ENCODE results near the gene VAMP8. TPM values are rescaled to one million over a fixed set of nuclear protein-coding genes. Genes with fewer than 3 reads are reported as not detected.
"Not testable (repeated sequence)": the region's sequence is repeated elsewhere in the genome, so short reads cannot be mapped to it uniquely, and the experiment has no call there.

Gene VAMP8
- total RNA-seq, 6 experiments from 2014 or later = 0.31 to 0.46 (median 0.35) TPM; not detected in 2

DNA sequence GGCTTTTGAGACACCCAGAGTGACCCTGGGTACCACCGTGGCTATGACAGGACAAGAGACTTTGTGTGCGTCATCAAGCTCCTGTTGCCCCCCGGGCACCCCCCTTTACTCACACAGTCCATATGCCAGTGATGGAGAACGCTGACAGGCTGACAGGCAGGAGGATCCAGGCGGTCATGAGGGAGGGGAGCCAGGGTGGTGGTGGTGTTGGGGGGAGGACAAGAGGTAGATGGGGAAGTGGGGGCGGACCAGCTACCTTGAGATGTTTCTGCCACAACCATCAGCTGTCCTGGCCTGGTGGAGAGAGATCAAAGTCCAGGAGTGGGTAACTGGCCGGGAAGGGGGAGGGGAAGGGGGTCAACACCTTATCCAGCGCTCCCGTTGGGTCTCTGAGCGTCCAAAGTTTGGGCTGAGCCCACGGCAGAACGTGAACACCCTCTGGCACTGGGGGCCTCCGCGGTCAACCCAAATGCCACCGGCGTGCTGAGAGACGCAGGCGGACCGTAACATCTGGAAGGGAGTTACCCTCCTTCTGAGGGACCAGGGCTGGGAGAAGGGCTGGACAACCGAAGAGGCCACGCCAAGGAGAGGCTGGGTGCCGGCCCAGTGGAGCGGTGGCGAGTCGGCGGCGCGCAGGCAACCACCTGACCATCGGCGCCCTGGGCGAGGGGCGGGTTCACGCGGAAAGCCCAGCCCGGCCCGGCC, 24.5 kb downstream of the VAMP8 start:
- Mint-ChIP-seq H3K4me1 (ENCODE audit: low read depth) (peaks cover 50% of the 10 kb centered on the region), H3K9me3 (no peaks in the 10 kb centered on the region), H3K36me3 (ENCODE audit: low read depth) (0 out of 2 replicates have a peak, but pooled peaks cover 2% of the 10 kb centered on the region), H3K27me3 (ENCODE audit: insufficient read depth) (peaks cover 3% of the 10 kb centered on the region), H3K4me3 (peak overlapping the region; percentile 89), H3K27ac (0 out of 2 replicates have a peak overlapping the region, but pooled peaks have one; percentile 21)
- DNase-seq = peak; percentile 43
- TF ChIP-seq, protein P1, sequence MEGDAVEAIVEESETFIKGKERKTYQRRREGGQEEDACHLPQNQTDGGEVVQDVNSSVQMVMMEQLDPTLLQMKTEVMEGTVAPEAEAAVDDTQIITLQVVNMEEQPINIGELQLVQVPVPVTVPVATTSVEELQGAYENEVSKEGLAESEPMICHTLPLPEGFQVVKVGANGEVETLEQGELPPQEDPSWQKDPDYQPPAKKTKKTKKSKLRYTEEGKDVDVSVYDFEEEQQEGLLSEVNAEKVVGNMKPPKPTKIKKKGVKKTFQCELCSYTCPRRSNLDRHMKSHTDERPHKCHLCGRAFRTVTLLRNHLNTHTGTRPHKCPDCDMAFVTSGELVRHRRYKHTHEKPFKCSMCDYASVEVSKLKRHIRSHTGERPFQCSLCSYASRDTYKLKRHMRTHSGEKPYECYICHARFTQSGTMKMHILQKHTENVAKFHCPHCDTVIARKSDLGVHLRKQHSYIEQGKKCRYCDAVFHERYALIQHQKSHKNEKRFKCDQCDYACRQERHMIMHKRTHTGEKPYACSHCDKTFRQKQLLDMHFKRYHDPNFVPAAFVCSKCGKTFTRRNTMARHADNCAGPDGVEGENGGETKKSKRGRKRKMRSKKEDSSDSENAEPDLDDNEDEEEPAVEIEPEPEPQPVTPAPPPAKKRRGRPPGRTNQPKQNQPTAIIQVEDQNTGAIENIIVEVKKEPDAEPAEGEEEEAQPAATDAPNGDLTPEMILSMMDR (IDR thresholded peaks at IDR 0.05) = no peak

DNA sequence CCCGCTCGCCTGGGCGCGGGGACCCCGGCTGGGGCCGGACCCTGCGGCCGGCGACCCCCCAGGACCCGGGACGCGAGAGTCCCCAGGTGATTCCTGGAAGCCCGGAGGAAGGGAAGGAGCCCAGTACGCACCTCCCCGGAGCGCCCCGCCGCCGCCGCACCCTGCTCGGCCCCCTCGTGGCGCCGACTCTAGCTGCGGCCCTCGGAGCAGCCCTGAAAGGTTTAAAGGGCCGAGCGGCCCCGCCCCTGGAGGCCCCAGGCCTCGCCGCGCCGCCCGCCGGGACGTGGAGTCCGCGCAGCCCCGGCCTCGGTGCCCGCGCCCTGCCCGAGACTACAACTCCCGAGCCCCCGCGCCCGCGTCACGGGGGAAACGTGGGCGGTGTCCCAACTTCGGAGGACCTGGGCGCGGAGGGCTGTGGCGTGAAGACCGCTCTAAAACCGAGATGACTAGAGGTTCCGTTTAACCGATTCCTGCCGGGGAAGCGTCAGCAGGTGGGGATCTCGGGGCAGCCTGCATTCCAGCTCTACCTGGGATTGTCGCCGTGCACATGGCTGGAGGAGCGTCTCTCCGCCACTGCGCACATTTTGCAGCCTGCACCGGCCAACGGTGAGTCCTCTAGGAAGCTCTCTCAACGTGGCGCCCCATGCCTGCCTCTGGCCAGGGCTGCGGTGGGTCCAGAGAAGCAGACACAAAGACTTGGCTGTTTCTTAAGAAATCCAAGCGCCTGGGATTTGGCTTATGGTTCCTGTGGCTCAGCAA, 25.3 kb downstream of the VAMP8 start, which contains the start of gene TMEM150A:
TMEM150A (minus strand) TSS at position 223 of the 759 bp plus-strand sequence. CDS start 750 bp downstream, outside the sequence.
- Mint-ChIP-seq H3K9me3 (no peaks in the 10 kb centered on the region), H3K27ac (peak within 1 kb of the TSS; percentile 73), H3K36me3 (ENCODE audit: low read depth) (0 out of 2 replicates have a peak, but pooled peaks cover 3% of the 10 kb centered on the region), H3K4me1 (ENCODE audit: low read depth) (peaks cover 50% of the 10 kb centered on the region), H3K4me3 (peak within 1 kb of the TSS; percentile 94), H3K27me3 (ENCODE audit: insufficient read depth) (peaks cover 2% of the 10 kb centered on the region)
- DNase-seq = peak; percentile 75
- TF ChIP-seq, protein P1 (IDR thresholded peaks at IDR 0.05) = peak; percentile 70

DNA sequence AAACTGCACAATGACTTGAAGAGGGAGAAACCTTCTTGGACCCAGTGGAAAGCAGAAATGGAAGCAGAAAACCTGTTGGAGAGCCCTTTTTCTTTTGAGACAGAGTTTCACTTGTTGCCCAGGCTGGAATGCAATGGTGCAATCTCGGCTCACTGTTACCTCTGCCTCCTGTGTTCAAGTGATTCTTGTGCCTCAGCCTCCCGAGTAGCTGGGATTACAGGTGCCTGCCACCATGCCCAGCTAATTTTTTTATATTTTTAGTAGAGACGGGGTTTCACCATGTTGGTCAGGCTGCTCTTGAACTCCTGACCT, 26.7 kb downstream of the VAMP8 start:
- H3K4me3 Mint-ChIP-seq = peak overlapping the region; percentile 94; the same call in 1 of the 2 replicates
- H3K27me3 Mint-ChIP-seq (ENCODE audit: insufficient read depth); DNase-seq; H3K9me3 Mint-ChIP-seq: not testable (repeated sequence)
- peaks cover 10% of the 10 kb centered on the region for H3K36me3 Mint-ChIP-seq (ENCODE audit: low read depth)
- H3K27ac Mint-ChIP-seq = peak overlapping the region; percentile 19; the same call in 1 of the 2 replicates
- peaks cover 59% of the 10 kb centered on the region for H3K4me1 Mint-ChIP-seq (ENCODE audit: low read depth)

DNA sequence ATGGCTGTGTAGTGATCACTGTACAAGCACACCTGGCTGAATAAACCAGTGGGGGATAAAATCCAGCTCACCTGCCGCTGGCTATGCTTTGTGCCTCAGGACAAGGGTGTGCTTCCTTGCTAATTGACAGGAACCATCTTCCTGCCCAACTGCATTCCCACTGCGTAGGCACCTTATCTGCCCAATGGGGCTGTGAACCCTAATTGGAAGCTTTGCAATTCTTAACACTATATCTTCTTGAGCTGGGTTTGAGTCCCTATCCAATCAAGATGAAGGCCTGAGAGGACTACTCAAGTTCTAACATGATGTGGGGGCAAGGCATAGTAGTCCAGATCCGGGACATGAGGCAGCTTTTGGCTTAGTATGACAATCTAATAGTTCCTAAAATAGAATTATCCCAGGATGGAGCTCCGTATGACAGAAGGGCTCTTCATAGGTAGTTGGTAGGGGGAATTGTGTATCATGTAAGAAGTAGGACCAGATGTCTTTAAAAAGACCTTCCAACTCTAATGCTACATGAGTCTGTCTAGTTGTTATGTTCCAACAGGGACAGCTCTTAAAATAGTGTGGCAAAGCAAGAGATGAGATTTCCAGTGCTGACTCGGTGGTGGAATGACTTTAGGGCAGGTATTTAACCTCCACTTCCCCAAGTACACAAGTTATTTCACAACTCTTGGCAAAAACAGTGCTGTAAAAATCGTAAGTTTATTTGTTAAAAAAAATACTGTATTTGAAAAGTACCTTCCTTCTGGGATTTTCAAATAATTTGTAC, 27.4 kb downstream of the VAMP8 start:
- Mint-ChIP-seq H3K4me3 (peak overlapping the region; percentile 49), H3K9me3 (no peaks in the 10 kb centered on the region), H3K36me3 (ENCODE audit: low read depth) (peaks cover 10% of the 10 kb centered on the region), H3K27me3 (ENCODE audit: insufficient read depth) (peaks cover 2% of the 10 kb centered on the region), H3K27ac (peak overlapping the region; percentile 92), H3K4me1 (ENCODE audit: low read depth) (peaks cover 63% of the 10 kb centered on the region)
- no peak for DNase-seq
- TF ChIP-seq, protein P1 (IDR thresholded peaks at IDR 0.05) = no peak

DNA sequence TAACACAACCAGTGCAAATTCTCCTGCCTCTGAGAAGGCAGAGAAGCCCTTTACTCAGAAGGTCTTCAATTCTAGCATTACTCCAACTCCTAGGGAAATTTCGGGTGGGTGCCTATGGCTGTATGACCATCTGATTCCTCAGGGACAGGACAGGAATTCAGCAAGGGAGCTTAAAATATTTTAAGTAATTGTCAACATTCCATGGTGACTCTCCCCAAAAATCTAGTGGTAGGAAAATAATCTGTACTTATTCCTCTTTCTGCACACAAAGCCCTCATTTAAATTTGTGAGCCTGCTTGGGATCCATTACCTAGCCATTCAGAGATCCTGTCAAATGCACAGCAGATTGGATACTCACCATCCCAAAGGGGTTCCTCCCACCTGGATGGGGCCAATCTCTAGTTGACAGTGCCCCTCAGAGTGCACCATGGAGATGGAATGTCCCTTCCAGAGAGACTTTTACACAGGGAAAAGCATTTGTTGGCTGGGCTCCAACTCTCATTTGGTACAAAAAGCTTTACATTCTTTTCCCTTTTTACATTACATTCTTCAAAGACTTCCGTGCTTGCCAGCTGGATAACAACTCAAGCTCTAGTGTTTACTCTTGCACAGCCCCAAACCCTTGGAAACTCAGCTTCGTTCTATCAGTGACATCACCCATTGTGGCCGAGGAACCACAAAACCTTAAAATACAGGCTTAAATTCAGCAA, 28.2 kb downstream of the VAMP8 start:
- peaks cover 15% of the 10 kb centered on the region for H3K36me3 Mint-ChIP-seq (ENCODE audit: low read depth)
- peaks cover 2% of the 10 kb centered on the region; the same call in 1 of the 2 replicates for H3K27me3 Mint-ChIP-seq (ENCODE audit: insufficient read depth)
- H3K4me3 Mint-ChIP-seq = peak overlapping the region; percentile 36
- DNase-seq = peak; percentile 88
- peak overlapping the region; percentile 92 for H3K27ac Mint-ChIP-seq
- peaks cover 68% of the 10 kb centered on the region for H3K4me1 Mint-ChIP-seq (ENCODE audit: low read depth)
- H3K9me3 Mint-ChIP-seq = no peaks in the 10 kb centered on the region
- TF ChIP-seq, protein P1 (IDR thresholded peaks at IDR 0.05) = no peak
